K562 (cell line): Measurements from ENCODE around the gene PACS2. TPM values are rescaled to one million over a fixed set of nuclear protein-coding genes. Genes with fewer than 3 reads are reported as not detected.

Experiments used
- CBX5 ChIP-seq: IDR thresholded peaks from 2 replicates; pipeline ENCODE4 v1.6.1; 2014; ENCODE audit warnings: low read depth, borderline replicate concordance
- ETS1 ChIP-seq: conservative IDR thresholded peaks from 2 replicates; pipeline ENCODE4 v1.6.1; 2011; ENCODE audit warnings: low read depth, mild to moderate bottlenecking, low read length; ENCODE audit not compliant: control insufficient read depth
- ETV1 ChIP-seq: fragments of 450-650 bp; conservative IDR thresholded peaks from 2 replicates; pipeline ENCODE4 v1.6.1; 2016; ENCODE audit warnings: missing genetic modification characterization, control low read depth, low read depth, missing compliant biosample characterization
- GMEB1 ChIP-seq: fragments of 250-450 bp; sonication (Bioruptor Pico); IDR thresholded peaks from 2 replicates; pipeline ENCODE4 v1.4.0; 2020; ENCODE audit warnings: mild to moderate bottlenecking
- KDM4B ChIP-seq, 2 experiments: fragments of 450-650 bp in 1 of 2; sonication (generic) in 1 of 2; IDR thresholded peaks; 2 replicates each; pipeline ENCODE4 v1.6.1; 2016 to 2017; ENCODE audit warnings: borderline replicate concordance in 2 of 2, antibody characterized with exemption in 1 of 2, low read depth in 1 of 2, mild to moderate bottlenecking in 1 of 2
- MYC ChIP-seq, 2 experiments: fragments of 250-450 bp in 1 of 2; sonication (Bioruptor Pico) in 1 of 2; IDR thresholded peaks; 2 replicates each; pipeline versions ENCODE4 v1.5.1 to v1.6.1; 2012 to 2021; ENCODE audit warnings: low read depth in 2 of 2, borderline replicate concordance in 1 of 2, improper control_type of control experiment in 1 of 2, low read length in 1 of 2, mild to moderate bottlenecking in 1 of 2, moderate library complexity in 1 of 2
- PRPF4 ChIP-seq: fragments of 200-400 bp; formaldehyde crosslinking; IDR thresholded peaks from one replicate; pipeline ENCODE4 v1.6.1; 2017; ENCODE audit warnings: low read length, low read depth, mild to moderate bottlenecking; ENCODE audit not compliant: insufficient read depth, poor library complexity, severe bottlenecking
- RFX5 ChIP-seq: IDR thresholded peaks from 2 replicates; pipeline ENCODE4 v1.6.1; 2011; ENCODE audit warnings: low read depth, mild to moderate bottlenecking, improper control_type of control experiment, low read length
- RHOXF2B ChIP-seq: fragments of 250-450 bp; sonication (Bioruptor Pico); conservative IDR thresholded peaks from 2 replicates; pipeline ENCODE4 v1.5.1; 2021
- TCF3 ChIP-seq: sonication (generic); formaldehyde crosslinking; IDR thresholded peaks from 2 replicates; pipeline ENCODE4 v1.4.0; 2020; ENCODE audit warnings: mild to moderate bottlenecking, missing genetic modification reagents
- TEAD1 ChIP-seq, 2 experiments: fragments of 450-650 bp in 1 of 2; sonication (generic) in 1 of 2; formaldehyde crosslinking; IDR thresholded peaks; 2 replicates each; pipeline versions ENCODE4 v1.4.0 to v1.8.0; 2020 to 2022; ENCODE audit warnings: mild to moderate bottlenecking in 2 of 2, missing genetic modification reagents in 1 of 2
- TSC22D4 ChIP-seq: fragments of 450-650 bp; IDR thresholded peaks from 2 replicates; pipeline ENCODE4 v1.6.1; 2016; ENCODE audit warnings: missing genetic modification characterization, missing biosample characterization, control low read depth
- ZBTB43 ChIP-seq: sonication (generic); formaldehyde crosslinking; IDR thresholded peaks from 2 replicates; pipeline ENCODE4 v1.8.0; 2023; ENCODE audit warnings: mild to moderate bottlenecking, missing genetic modification reagents
- ZNF592 ChIP-seq: fragments of 450-650 bp; IDR thresholded peaks from 2 replicates; pipeline ENCODE4 v1.6.1; 2017; ENCODE audit warnings: antibody characterized with exemption, mild to moderate bottlenecking
- ZNF77 ChIP-seq: fragments of 250-450 bp; sonication (Bioruptor Pico); IDR thresholded peaks from 2 replicates; pipeline ENCODE4 v1.5.0; 2020
- ZNF830 ChIP-seq: fragments of 250-450 bp; sonication (Bioruptor Pico); IDR thresholded peaks from 2 replicates; pipeline ENCODE4 v1.5.0; 2021; ENCODE audit warnings: mild to moderate bottlenecking
- ZSCAN32 ChIP-seq: fragments of 450-650 bp; formaldehyde crosslinking; IDR thresholded peaks from 2 replicates; pipeline ENCODE4 v1.4.0; 2020; ENCODE audit warnings: mild to moderate bottlenecking, moderate library complexity
- polyA plus RNA-seq, 8 experiments: library from polyadenylated mRNA; depleted of rRNA in 4 of 8; stranded (reverse) in 5 of 8; unstranded in 3 of 8; fragments of >200 nt; fragmentation: Nextera tagmentation in 2 of 8; fragmentation: Illumina TruSeq in 1 of 8; extraction: Ambion mirVana in 2 of 8; extraction: Trizol in 1 of 8; gene quantifications; 2 replicates each; pipeline versions ENCODE4 v1.2.1 to v1.2.3, GENCODE V29; 2011 to 2014; ENCODE audit warnings: inconsistent platforms in 1 of 8, missing spikeins in 1 of 8
- total RNA-seq, 7 experiments: library from RNA; depleted of rRNA in 6 of 7; stranded (reverse); fragments of >200 nt in 6 of 7; fragmentation: Illumina TruSeq in 2 of 7; extraction: Trizol in 2 of 7; gene quantifications; 2 replicates each; pipeline versions ENCODE4 v1.2.1 to v1.2.3, GENCODE V29; 2011 to 2021; ENCODE audit warnings: low replicate concordance in 1 of 7

PACS2 gene
- total and polyA plus RNA-seq, 9 of the 15 experiments (the other 6 are each of a cell fraction or from before 2014, with no cell fraction given): 0.11 to 20.8 (median 9.9) TPM

- TF ChIP-seq ZNF592 (peak; percentile 83), ZNF830 (CRISPR knock-in tag) (no peak), MYC (IDR thresholded peaks at IDR 0.05; ENCODE audit: low read depth, low read length) (peak; percentile 71), MYC (CRISPR knock-in tag; IDR thresholded peaks at IDR 0.05; ENCODE audit: borderline replicate concordance, low read depth) (no peak), TCF3 (CRISPR knock-in tag) (no peak), ETV1 (tag) (peak; percentile 53), GMEB1 (CRISPR knock-in tag) (peak; percentile 47), KDM4B (IDR thresholded peaks at IDR 0.05; ENCODE audit: borderline replicate concordance in 2 of 2, low read depth in 1 of 2) (no peak), RHOXF2B (no peak), TEAD1 (CRISPR knock-in tag; IDR thresholded peaks at IDR 0.05) (peak in 1 of 2 experiments; percentile 58; a peak in 1 of 4 replicates), RFX5 (no peak), ETS1 (no peak), CBX5 (no peak), PRPF4 (no peak), ZSCAN32 (CRISPR knock-in tag) (no peak), ZBTB43 (no peak), TSC22D4 (tag) (no peak), ZNF77 (CRISPR knock-in tag) (no peak)
Observed at GRCh38 chr14:105398044-105398725, 83.6 kb downstream of the PACS2 start, which contains the start of gene TEX22 (continued).
